Right cardiac atrium (tissue), 5 donors: Measurements from ENCODE around the gene SYNM. TPM values are rescaled to one million over a fixed set of nuclear protein-coding genes. Genes with fewer than 3 reads are reported as not detected.

ENCODE experiments used
- ATAC-seq, 2 donors: fragments of 200-7000 bp; cut with Tn5 transposase; one replicate each; pipeline versions ENCODE4 v1.8.0 to v1.9.1; 2020; ENCODE audit warnings: moderate library complexity in 2 of 2, mild to moderate bottlenecking in 1 of 2
- DNase-seq, 3 donors: peaks; one replicate each; pipeline ENCODE4 v3.0.0-alpha.2; 2020
- H3K27ac ChIP-seq: one replicate; pipeline ENCODE4 v1.5.1; 2013; ENCODE audit warnings: mild to moderate bottlenecking, low read length, control low read depth, moderate library complexity
- H3K27me3 ChIP-seq: one replicate; pipeline ENCODE4 v1.6.1; 2013; ENCODE audit not compliant: control insufficient read depth, insufficient read depth
- H3K4me1 ChIP-seq: one replicate; pipeline ENCODE4 v1.6.1; 2013; ENCODE audit warnings: low read length; ENCODE audit not compliant: control insufficient read depth, insufficient read depth
- H3K4me3 ChIP-seq: one replicate; pipeline ENCODE4 v1.5.1; 2013; ENCODE audit warnings: low read length, control low read depth
- H3K9me3 ChIP-seq: one replicate; pipeline ENCODE4 v1.6.1; 2013; ENCODE audit warnings: low read length; ENCODE audit not compliant: control insufficient read depth
- WGBS: extraction: QIAGEN DNeasy Blood & Tissue Kit; methylation state at CpG from one replicate; pipeline ENCODE4 v1.1.7; 2013; 5-methylcytosine and 5-hydroxymethylcytosine counted together
- intact Hi-C, 4 donors: fragments of 100-400 bp; cut with DNase I; formaldehyde crosslinking; loops; one replicate each; pipeline versions ENCODE4 v1.11.0 to v1.14.0; 2022 to 2023
- polyA plus RNA-seq: library from polyadenylated mRNA; stranded (reverse); fragments of 200-250 nt; gene quantifications from one replicate; pipeline ENCODE4 v1.2.3, GENCODE V29; 2013
- total RNA-seq, 4 donors: library from RNA; stranded (reverse); fragmentation: NEBNext Ultra II Directional; extraction: Animal tissue kit (Norgen Biotek cat#: 25700); gene quantifications; one replicate each; pipeline ENCODE4 v1.2.1, GENCODE V29; 2021
- donor health status: healthy with polysubstance abuse.
- donor health status: DM: no; HTN: yes; CAD: no.
- donor health status: DM: no; HTN: no; CAD: no.
- donor health status: DM: no; HTN: yes; CAD: no; lungs with severe emphysema.
- donor health status: DM: yes; HTN: yes; CAD: no.

SYNM gene
- total and polyA plus RNA-seq, 5 donors = 127 to 463 (median 200) TPM

GRCh38 chr15:99146661-99147060, 41.8 kb downstream of the SYNM start:
- H3K4me1 ChIP-seq = no peaks in the 10 kb centered on the region
- no peak for ATAC-seq
- 100% methylated on average over 5 of the region's 5 CpGs for WGBS
- no peaks in the 10 kb centered on the region for H3K9me3 ChIP-seq
- DNase-seq = no peak
- intact Hi-C loops = no loop called here
- no peak overlapping the region for H3K27ac ChIP-seq
- no peaks in the 10 kb centered on the region for H3K27me3 ChIP-seq
- no peak overlapping the region for H3K4me3 ChIP-seq

GRCh38 chr15:99148851-99149276, 44.0 kb downstream of the SYNM start:
- DNase-seq (no peak), ATAC-seq (no peak)
- Histone ChIP-seq H3K4me3 (no peak overlapping the region), H3K9me3 (no peaks in the 10 kb centered on the region), H3K4me1 (no peaks in the 10 kb centered on the region), H3K27ac (no peak overlapping the region), H3K27me3 (no peaks in the 10 kb centered on the region)
- intact Hi-C loops = no loop called here
- 52% methylated on average over 7 of the region's 7 CpGs for WGBS

- no peaks in the 10 kb centered on the region for H3K4me1 ChIP-seq
- no peaks in the 10 kb centered on the region for H3K27me3 ChIP-seq
- ATAC-seq = no peak
Measured at GRCh38 chr15:99149366-99149765, 44.5 kb downstream of the SYNM start.

GRCh38 chr15:99151156-99151555, 46.3 kb downstream of the SYNM start:
- intact Hi-C loops = no loop called here
- no peaks in the 10 kb centered on the region for H3K4me1 ChIP-seq
- no peaks in the 10 kb centered on the region for H3K9me3 ChIP-seq
- 73% methylated on average over 2 of the region's 2 CpGs for WGBS
- DNase-seq (no peak), ATAC-seq (no peak)
- no peak overlapping the region for H3K27ac ChIP-seq
- H3K4me3 ChIP-seq = no peak overlapping the region
- no peaks in the 10 kb centered on the region for H3K27me3 ChIP-seq

More at GRCh38 chr15:99149366-99149765, 44.5 kb downstream of the SYNM start:
- intact Hi-C loops = no loop called here
- no peak overlapping the region for H3K4me3 ChIP-seq
- no peak overlapping the region for H3K27ac ChIP-seq
- WGBS = 87% methylated on average over 4 of the region's 4 CpGs
- no peaks in the 10 kb centered on the region for H3K9me3 ChIP-seq
- no peak for DNase-seq

- Histone ChIP-seq H3K27me3 (no peaks in the 10 kb centered on the region), H3K9me3 (no peaks in the 10 kb centered on the region), H3K27ac (no peak overlapping the region), H3K4me3 (no peak overlapping the region), H3K4me1 (no peaks in the 10 kb centered on the region)
- no peak for DNase-seq
- 72% methylated on average over 6 of the region's 6 CpGs for WGBS
- intact Hi-C loops = no loop called here
- ATAC-seq = no peak
Measured at GRCh38 chr15:99153026-99153535, 48.2 kb downstream of the SYNM start.

DNA sequence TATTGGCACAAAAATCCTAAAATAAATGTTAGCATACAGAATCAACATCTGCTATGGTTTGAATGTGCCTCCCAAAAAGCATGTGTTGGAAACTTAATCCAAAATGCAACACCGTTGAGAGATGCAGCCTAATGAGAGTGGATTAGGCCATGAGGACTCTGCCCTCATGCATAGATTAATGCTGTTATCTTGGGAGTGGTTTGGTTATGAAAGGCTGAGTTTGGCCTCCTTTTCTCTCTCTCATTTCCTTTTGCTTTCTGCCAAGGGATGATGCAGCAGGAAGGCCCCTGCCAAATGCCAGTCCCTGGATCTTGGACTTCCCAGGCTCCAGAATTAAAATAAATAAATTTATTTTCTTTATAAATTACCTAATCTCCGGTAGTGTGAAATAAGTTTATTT, 49.4 kb downstream of the SYNM start:
- no peak for DNase-seq
- intact Hi-C loops = no loop called here
- Histone ChIP-seq H3K27me3 (no peaks in the 10 kb centered on the region), H3K4me1 (no peaks in the 10 kb centered on the region), H3K9me3 (no peaks in the 10 kb centered on the region), H3K4me3 (no peak overlapping the region), H3K27ac (no peak overlapping the region)
- ATAC-seq = peak in 1 of 2 donors; percentile 49
- 58% methylated on average over 2 of the region's 2 CpGs for WGBS

GRCh38 chr15:99155961-99156443, 51.1 kb downstream of the SYNM start:
- no peaks in the 10 kb centered on the region for H3K27me3 ChIP-seq
- ATAC-seq (no peak), DNase-seq (no peak)
- H3K4me1 ChIP-seq = no peaks in the 10 kb centered on the region
- no peak overlapping the region for H3K27ac ChIP-seq
- intact Hi-C loops = no loop called here
- 90% methylated on average over 9 of the region's 9 CpGs for WGBS
- no peaks in the 10 kb centered on the region for H3K9me3 ChIP-seq
- no peak overlapping the region for H3K4me3 ChIP-seq

DNA sequence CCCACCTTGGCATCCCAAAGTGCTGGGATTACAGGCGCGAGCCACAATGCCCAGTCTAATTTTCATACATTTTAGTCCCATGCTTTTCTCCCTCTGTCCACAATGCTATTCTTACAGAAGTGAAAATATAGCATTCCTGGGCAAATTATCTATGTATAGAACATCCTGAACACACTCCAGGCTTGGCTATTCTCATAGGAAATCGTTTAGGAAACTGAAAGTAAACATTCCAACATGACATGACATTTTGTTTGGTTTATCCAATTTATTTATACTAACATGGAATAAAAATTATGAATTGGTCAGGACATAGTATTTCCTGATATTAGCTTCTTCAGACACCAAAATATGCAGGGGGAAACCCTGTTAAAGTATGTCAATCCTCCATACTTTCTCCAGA, 52.6 kb downstream of the SYNM start:
- ATAC-seq (no peak), DNase-seq (no peak)
- Histone ChIP-seq H3K4me3 (no peak overlapping the region), H3K27ac (no peak overlapping the region), H3K4me1 (no peaks in the 10 kb centered on the region), H3K27me3 (no peaks in the 10 kb centered on the region), H3K9me3 (no peaks in the 10 kb centered on the region)
- 69% methylated on average over 3 of the region's 3 CpGs for WGBS
- intact Hi-C loops = no loop called here

DNA sequence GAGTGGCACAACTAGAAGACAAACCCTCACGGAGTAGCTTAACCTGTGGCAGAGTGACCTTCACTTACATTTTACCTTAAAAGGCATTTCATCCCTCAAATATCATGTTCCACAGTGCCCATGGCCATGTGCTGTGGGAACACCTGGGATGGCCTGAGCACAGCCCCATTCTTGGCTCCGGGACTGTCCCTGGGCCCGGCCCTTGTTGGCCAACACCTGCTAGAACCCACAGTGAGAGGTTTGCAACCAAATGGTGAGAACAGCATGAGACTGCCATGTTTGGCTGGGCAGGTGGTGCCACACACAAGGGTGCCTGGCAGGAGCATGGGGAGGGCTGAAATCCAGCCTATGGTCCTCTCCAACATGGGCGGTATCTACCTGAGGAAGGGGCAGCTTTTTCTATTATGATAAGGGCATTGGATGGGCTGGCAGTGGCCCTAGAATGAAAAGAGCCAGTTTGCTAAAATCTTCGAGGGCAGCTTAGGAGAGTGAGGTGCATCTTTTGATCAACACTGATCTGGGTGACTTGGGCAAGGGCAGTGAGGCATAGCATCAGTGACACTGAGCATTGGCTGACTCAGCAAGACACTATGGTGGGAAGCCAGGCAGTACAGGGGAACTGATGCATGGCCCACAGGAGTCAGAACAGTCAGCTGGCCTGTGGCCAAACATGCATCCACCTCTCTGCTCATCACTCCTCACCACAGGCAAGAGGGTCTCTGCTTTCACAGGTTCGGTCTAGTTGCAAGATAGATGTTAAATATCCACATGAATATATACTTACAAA, 53.9 kb downstream of the SYNM start:
- Histone ChIP-seq H3K9me3 (no peaks in the 10 kb centered on the region), H3K27ac (no peak overlapping the region), H3K4me3 (no peak overlapping the region), H3K27me3 (no peaks in the 10 kb centered on the region), H3K4me1 (no peaks in the 10 kb centered on the region)
- 97% methylated on average over 6 of the region's 6 CpGs for WGBS
- intact Hi-C loops = no loop called here
- ATAC-seq (peak in 1 of 2 donors; percentile 40), DNase-seq (no peak)

- H3K4me1 ChIP-seq = peaks cover 8% of the 10 kb centered on the region
- intact Hi-C loops = loop anchor here in 1 of 4 donors (10.0 kb wide), 1 partner anchor 51 kb away; no protein-coding TSS in a partner anchor
- no peak overlapping the region for H3K27ac ChIP-seq
- no peak for ATAC-seq
- DNase-seq = no peak
- H3K4me3 ChIP-seq = no peak overlapping the region
- H3K27me3 ChIP-seq = no peaks in the 10 kb centered on the region
- H3K9me3 ChIP-seq = no peaks in the 10 kb centered on the region
- 79% methylated on average over 4 of the region's 4 CpGs for WGBS
Measured at GRCh38 chr15:99163271-99164062, 58.6 kb downstream of the SYNM start.

- H3K27me3 ChIP-seq = no peaks in the 10 kb centered on the region
- ATAC-seq (no peak), DNase-seq (no peak)
- no peak overlapping the region for H3K4me3 ChIP-seq
- H3K4me1 ChIP-seq = peaks cover 8% of the 10 kb centered on the region
- no peak overlapping the region for H3K27ac ChIP-seq
- intact Hi-C loops = loop anchor here in 1 of 4 donors (10.0 kb wide), 1 partner anchor 51 kb away; no protein-coding TSS in a partner anchor
- no peaks in the 10 kb centered on the region for H3K9me3 ChIP-seq
- WGBS = 94% methylated on average over 3 of the region's 3 CpGs
Measured at GRCh38 chr15:99164119-99164518, 59.2 kb downstream of the SYNM start.
